ENCODE data around the gene CBX5. TPM values are rescaled to one million over a fixed set of nuclear protein-coding genes. Genes with fewer than 3 reads are reported as not detected.
A peak's percentile ranks its signal among the peaks of the same experiment; 100 is the strongest.
"Not testable (repeated sequence)": the region's sequence is repeated elsewhere in the genome, so short reads cannot be mapped to it uniquely, and the experiment has no call there.

The CBX5 gene
- total and polyA plus RNA-seq, 12 donors = 13.4 to 53.5 (median 49.1) TPM

GRCh38 chr12:54324617-54325441 lies 44.9 kb upstream of the CBX5 start, which contains the start of gene COPZ1:
COPZ1 (plus strand) TSS chr12:54325131; CDS start chr12:54325164, 33 bp downstream.
- peak; percentile 49 to 88 (median 81) for TF ChIP-seq CTCF (IDR thresholded peaks at IDR 0.05)
- H3K27ac ChIP-seq = peak within 1 kb of the TSS; percentile 56 to 95 (median 83)
- H3K9me3 ChIP-seq = no peaks in the 10 kb centered on the region
- H3K36me3 ChIP-seq = peaks cover 0 to 15% (median 0%) of the 10 kb centered on the region in 9 donors
- intact Hi-C loops (cut with DNase I) = loop anchor here in 6 of 10 donors (2.0 to 10.0 kb wide), 8 partner anchors 33 to 110 kb away; partner anchors contain the start of genes CBX5 (in 3 of the 6), HNRNPA1 (in 3 of the 6) and GPR84 (in 1 of the 6)
- WGBS, 2 donors = 2% methylated on average over 34 of the region's 34 CpGs
- H3K4me1 ChIP-seq = peaks cover 3 to 51% (median 39%) of the 10 kb centered on the region in 9 donors
- peak within 1 kb of the TSS; percentile 70 to 90 (median 81) for H3K4me3 ChIP-seq
- DNase-seq (peak; percentile 88 to 98), ATAC-seq (peak; percentile 98 to 99 (median 98))
- no peaks in the 10 kb centered on the region for H3K27me3 ChIP-seq

GRCh38 chr12:54321363-54321762 lies 41.4 kb upstream of the CBX5 start:
- DNase-seq (no peak), ATAC-seq (no peak)
- Histone ChIP-seq H3K27ac (no peak overlapping the region), H3K36me3 (no peaks in the 10 kb centered on the region), H3K4me1 (peaks cover 3 to 18% (median 10%) of the 10 kb centered on the region in 9 donors), H3K9me3 (no peaks in the 10 kb centered on the region), H3K4me3 (no peak overlapping the region), H3K27me3 (no peaks in the 10 kb centered on the region)
- intact Hi-C loops (cut with DNase I) = loop anchor here in 3 of 10 donors (5.0 to 10.0 kb wide), 4 partner anchors 39 to 107 kb away; partner anchors contain the start of genes CBX5 (in 1 of the 3) and HNRNPA1 (in 1 of the 3)
- 86 to 89% methylated on average over 5 of the region's 5 CpGs for WGBS, 2 donors
- TF ChIP-seq CTCF (IDR thresholded peaks at IDR 0.05) = no peak

DNA sequence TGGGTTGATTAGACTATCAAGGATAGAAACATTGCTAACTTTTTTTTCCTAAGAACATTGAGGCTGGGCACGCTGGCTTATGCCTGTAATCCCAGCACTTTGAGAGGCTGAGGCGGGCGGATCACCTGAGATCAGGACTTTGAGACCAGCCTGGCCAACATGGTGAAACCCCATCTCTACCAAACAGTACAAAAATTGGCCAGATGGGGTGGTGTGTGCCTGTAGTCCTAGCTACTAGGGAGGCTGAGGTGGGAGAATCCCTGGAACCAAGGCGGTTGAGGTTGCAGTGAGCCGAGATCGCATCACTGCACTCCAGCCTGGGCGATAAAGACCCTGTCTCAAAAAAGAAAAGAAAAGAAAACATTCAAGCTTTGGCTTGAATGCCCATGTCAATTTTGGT lies 32.4 kb upstream of the CBX5 start:
- H3K27ac ChIP-seq; intact Hi-C loops (cut with DNase I); H3K36me3 ChIP-seq; H3K9me3 ChIP-seq; ATAC-seq; H3K4me1 ChIP-seq; H3K27me3 ChIP-seq; H3K4me3 ChIP-seq; DNase-seq: not testable (repeated sequence)
- 92 to 94% methylated on average over 7 of the region's 7 CpGs for WGBS, 2 donors

DNA sequence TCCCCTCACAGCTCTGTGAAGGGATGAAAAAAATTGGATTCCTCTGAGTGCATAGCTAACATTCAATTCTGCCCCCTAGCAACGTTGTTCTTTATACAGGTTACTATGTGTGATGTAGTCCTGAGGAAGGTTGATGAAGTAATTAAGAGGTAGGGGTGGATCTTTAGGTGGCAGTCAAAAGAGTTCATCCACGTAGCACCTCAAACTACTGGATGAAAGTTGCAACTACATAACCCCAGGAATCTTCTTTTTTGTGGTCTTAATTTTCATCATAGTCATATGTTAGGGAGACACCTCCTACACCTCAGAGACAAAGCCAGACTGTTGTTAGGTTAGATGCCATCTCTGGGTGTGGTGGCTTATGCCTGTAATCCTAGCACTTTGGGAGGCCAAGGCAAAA lies 31.1 kb upstream of the CBX5 start:
- H3K27ac ChIP-seq = no peak overlapping the region
- no peak overlapping the region for H3K4me3 ChIP-seq
- 54 to 71% methylated on average over 2 of the region's 2 CpGs for WGBS, 2 donors
- H3K4me1 ChIP-seq = peaks cover 0 to 16% (median 0%) of the 10 kb centered on the region in 9 donors
- no peaks in the 10 kb centered on the region for H3K9me3 ChIP-seq
- DNase-seq = no peak
- intact Hi-C loops (cut with DNase I) = no loop called here
- ATAC-seq = no peak
- H3K36me3 ChIP-seq = no peaks in the 10 kb centered on the region
- TF ChIP-seq CTCF (IDR thresholded peaks at IDR 0.05) = no peak
- H3K27me3 ChIP-seq = no peaks in the 10 kb centered on the region

All from heart right ventricle (tissue), 16 donors.